Testis (tissue), 2 donors: ENCODE data around the gene MAP3K19.

Source experiments
- POLR2A ChIP-seq: fragments of 450-650 bp; IDR thresholded peaks from one replicate; pipeline ENCODE4 v1.6.1; 2017; ENCODE audit warnings: antibody characterized with exemption, mild to moderate bottlenecking, moderate library complexity
- TF ChIP-seq, protein P1 (sequence below), 3 experiments: fragments of 450-650 bp in 2 of 3; fragments of 200-600 bp in 1 of 3; sonication (generic) in 1 of 3; IDR thresholded peaks; one replicate each; pipeline ENCODE4 v1.5.1; 2016 to 2019; ENCODE audit warnings: antibody characterized with exemption in 3 of 3, mild to moderate bottlenecking in 2 of 3, moderate library complexity in 1 of 3

- TF ChIP-seq, protein P1, sequence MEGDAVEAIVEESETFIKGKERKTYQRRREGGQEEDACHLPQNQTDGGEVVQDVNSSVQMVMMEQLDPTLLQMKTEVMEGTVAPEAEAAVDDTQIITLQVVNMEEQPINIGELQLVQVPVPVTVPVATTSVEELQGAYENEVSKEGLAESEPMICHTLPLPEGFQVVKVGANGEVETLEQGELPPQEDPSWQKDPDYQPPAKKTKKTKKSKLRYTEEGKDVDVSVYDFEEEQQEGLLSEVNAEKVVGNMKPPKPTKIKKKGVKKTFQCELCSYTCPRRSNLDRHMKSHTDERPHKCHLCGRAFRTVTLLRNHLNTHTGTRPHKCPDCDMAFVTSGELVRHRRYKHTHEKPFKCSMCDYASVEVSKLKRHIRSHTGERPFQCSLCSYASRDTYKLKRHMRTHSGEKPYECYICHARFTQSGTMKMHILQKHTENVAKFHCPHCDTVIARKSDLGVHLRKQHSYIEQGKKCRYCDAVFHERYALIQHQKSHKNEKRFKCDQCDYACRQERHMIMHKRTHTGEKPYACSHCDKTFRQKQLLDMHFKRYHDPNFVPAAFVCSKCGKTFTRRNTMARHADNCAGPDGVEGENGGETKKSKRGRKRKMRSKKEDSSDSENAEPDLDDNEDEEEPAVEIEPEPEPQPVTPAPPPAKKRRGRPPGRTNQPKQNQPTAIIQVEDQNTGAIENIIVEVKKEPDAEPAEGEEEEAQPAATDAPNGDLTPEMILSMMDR (IDR thresholded peaks at IDR 0.05), result no peak
- no peak for TF ChIP-seq POLR2A
These were observed 110.6 kb downstream of the MAP3K19 start for GRCh38 chr2:134936691-134937090.
